Measurements from ENCODE around the gene TRIM66.

DNA sequence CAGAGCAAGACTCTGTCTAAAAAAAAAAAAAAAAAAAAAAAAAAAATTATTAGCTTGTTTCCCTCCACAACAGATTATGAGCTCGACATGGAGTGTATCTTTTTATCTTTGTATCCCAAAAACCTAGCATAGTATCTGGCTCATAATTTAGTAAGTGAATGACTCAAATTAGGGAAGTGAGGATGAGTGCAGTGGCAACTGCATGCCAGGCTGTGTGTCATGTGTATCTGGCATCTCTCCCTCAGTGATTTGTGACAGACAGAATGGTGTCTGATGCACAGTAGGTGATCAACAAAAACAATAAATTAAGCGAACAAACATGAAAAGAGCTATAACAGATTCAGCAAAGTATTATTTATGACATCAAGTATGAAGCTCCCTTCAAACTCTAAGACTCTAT lies 95.7 kb downstream of the TRIM66 start:
- TF ChIP-seq NANOG (IDR thresholded peaks at IDR 0.05; ENCODE audit: borderline replicate concordance) (no peak), POLR2AphosphoS5 (IDR thresholded peaks at IDR 0.05; ENCODE audit: low read depth) (no peak), EZH2 (IDR thresholded peaks at IDR 0.05; ENCODE audit: low read depth, unreplicated experiment) (no peak), EZH2phosphoT487 (IDR thresholded peaks at IDR 0.05; ENCODE audit: unreplicated experiment) (no peak), JUNB (IDR thresholded peaks at IDR 0.05; ENCODE audit: unreplicated experiment) (no peak), CREB1 (CRISPR knock-in tag; IDR thresholded peaks at IDR 0.05; ENCODE audit: low read depth) (no peak)
- TF ChIP-seq, protein P1, sequence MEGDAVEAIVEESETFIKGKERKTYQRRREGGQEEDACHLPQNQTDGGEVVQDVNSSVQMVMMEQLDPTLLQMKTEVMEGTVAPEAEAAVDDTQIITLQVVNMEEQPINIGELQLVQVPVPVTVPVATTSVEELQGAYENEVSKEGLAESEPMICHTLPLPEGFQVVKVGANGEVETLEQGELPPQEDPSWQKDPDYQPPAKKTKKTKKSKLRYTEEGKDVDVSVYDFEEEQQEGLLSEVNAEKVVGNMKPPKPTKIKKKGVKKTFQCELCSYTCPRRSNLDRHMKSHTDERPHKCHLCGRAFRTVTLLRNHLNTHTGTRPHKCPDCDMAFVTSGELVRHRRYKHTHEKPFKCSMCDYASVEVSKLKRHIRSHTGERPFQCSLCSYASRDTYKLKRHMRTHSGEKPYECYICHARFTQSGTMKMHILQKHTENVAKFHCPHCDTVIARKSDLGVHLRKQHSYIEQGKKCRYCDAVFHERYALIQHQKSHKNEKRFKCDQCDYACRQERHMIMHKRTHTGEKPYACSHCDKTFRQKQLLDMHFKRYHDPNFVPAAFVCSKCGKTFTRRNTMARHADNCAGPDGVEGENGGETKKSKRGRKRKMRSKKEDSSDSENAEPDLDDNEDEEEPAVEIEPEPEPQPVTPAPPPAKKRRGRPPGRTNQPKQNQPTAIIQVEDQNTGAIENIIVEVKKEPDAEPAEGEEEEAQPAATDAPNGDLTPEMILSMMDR (conservative IDR thresholded peaks at IDR 0.05; ENCODE audit: low read depth in 2 of 2), result no peak
- TF ChIP-seq, protein P2, sequence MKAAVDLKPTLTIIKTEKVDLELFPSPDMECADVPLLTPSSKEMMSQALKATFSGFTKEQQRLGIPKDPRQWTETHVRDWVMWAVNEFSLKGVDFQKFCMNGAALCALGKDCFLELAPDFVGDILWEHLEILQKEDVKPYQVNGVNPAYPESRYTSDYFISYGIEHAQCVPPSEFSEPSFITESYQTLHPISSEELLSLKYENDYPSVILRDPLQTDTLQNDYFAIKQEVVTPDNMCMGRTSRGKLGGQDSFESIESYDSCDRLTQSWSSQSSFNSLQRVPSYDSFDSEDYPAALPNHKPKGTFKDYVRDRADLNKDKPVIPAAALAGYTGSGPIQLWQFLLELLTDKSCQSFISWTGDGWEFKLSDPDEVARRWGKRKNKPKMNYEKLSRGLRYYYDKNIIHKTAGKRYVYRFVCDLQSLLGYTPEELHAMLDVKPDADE (IDR thresholded peaks at IDR 0.05), result no peak
- TF ChIP-seq, protein P3, sequence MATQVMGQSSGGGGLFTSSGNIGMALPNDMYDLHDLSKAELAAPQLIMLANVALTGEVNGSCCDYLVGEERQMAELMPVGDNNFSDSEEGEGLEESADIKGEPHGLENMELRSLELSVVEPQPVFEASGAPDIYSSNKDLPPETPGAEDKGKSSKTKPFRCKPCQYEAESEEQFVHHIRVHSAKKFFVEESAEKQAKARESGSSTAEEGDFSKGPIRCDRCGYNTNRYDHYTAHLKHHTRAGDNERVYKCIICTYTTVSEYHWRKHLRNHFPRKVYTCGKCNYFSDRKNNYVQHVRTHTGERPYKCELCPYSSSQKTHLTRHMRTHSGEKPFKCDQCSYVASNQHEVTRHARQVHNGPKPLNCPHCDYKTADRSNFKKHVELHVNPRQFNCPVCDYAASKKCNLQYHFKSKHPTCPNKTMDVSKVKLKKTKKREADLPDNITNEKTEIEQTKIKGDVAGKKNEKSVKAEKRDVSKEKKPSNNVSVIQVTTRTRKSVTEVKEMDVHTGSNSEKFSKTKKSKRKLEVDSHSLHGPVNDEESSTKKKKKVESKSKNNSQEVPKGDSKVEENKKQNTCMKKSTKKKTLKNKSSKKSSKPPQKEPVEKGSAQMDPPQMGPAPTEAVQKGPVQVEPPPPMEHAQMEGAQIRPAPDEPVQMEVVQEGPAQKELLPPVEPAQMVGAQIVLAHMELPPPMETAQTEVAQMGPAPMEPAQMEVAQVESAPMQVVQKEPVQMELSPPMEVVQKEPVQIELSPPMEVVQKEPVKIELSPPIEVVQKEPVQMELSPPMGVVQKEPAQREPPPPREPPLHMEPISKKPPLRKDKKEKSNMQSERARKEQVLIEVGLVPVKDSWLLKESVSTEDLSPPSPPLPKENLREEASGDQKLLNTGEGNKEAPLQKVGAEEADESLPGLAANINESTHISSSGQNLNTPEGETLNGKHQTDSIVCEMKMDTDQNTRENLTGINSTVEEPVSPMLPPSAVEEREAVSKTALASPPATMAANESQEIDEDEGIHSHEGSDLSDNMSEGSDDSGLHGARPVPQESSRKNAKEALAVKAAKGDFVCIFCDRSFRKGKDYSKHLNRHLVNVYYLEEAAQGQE (IDR thresholded peaks at IDR 0.05; ENCODE audit: unreplicated experiment), result no peak
- TF ChIP-seq, protein P4, sequence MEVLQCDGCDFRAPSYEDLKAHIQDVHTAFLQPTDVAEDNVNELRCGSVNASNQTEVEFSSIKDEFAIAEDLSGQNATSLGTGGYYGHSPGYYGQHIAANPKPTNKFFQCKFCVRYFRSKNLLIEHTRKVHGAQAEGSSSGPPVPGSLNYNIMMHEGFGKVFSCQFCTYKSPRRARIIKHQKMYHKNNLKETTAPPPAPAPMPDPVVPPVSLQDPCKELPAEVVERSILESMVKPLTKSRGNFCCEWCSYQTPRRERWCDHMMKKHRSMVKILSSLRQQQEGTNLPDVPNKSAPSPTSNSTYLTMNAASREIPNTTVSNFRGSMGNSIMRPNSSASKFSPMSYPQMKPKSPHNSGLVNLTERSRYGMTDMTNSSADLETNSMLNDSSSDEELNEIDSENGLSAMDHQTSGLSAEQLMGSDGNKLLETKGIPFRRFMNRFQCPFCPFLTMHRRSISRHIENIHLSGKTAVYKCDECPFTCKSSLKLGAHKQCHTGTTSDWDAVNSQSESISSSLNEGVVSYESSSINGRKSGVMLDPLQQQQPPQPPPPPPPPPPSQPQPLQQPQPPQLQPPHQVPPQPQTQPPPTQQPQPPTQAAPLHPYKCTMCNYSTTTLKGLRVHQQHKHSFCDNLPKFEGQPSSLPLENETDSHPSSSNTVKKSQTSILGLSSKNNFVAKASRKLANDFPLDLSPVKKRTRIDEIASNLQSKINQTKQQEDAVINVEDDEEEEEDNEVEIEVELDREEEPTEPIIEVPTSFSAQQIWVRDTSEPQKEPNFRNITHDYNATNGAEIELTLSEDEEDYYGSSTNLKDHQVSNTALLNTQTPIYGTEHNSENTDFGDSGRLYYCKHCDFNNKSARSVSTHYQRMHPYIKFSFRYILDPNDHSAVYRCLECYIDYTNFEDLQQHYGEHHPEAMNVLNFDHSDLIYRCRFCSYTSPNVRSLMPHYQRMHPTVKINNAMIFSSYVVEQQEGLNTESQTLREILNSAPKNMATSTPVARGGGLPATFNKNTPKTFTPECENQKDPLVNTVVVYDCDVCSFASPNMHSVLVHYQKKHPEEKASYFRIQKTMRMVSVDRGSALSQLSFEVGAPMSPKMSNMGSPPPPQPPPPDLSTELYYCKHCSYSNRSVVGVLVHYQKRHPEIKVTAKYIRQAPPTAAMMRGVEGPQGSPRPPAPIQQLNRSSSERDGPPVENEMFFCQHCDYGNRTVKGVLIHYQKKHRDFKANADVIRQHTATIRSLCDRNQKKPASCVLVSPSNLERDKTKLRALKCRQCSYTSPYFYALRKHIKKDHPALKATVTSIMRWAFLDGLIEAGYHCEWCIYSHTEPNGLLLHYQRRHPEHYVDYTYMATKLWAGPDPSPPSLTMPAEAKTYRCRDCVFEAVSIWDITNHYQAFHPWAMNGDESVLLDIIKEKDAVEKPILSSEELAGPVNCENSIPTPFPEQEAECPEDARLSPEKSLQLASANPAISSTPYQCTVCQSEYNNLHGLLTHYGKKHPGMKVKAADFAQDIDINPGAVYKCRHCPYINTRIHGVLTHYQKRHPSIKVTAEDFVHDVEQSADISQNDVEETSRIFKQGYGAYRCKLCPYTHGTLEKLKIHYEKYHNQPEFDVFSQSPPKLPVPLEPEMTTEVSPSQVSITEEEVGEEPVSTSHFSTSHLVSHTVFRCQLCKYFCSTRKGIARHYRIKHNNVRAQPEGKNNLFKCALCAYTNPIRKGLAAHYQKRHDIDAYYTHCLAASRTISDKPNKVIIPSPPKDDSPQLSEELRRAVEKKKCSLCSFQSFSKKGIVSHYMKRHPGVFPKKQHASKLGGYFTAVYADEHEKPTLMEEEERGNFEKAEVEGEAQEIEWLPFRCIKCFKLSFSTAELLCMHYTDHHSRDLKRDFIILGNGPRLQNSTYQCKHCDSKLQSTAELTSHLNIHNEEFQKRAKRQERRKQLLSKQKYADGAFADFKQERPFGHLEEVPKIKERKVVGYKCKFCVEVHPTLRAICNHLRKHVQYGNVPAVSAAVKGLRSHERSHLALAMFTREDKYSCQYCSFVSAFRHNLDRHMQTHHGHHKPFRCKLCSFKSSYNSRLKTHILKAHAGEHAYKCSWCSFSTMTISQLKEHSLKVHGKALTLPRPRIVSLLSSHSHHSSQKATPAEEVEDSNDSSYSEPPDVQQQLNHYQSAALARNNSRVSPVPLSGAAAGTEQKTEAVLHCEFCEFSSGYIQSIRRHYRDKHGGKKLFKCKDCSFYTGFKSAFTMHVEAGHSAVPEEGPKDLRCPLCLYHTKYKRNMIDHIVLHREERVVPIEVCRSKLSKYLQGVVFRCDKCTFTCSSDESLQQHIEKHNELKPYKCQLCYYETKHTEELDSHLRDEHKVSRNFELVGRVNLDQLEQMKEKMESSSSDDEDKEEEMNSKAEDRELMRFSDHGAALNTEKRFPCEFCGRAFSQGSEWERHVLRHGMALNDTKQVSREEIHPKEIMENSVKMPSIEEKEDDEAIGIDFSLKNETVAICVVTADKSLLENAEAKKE (CRISPR knock-in tag; IDR thresholded peaks at IDR 0.05), result no peak
